Measurements from ENCODE around the gene LRP1.
"Not testable (repeated sequence)": the region's sequence is repeated elsewhere in the genome, so short reads cannot be mapped to it uniquely, and the experiment has no call there.

Gene LRP1

DNA sequence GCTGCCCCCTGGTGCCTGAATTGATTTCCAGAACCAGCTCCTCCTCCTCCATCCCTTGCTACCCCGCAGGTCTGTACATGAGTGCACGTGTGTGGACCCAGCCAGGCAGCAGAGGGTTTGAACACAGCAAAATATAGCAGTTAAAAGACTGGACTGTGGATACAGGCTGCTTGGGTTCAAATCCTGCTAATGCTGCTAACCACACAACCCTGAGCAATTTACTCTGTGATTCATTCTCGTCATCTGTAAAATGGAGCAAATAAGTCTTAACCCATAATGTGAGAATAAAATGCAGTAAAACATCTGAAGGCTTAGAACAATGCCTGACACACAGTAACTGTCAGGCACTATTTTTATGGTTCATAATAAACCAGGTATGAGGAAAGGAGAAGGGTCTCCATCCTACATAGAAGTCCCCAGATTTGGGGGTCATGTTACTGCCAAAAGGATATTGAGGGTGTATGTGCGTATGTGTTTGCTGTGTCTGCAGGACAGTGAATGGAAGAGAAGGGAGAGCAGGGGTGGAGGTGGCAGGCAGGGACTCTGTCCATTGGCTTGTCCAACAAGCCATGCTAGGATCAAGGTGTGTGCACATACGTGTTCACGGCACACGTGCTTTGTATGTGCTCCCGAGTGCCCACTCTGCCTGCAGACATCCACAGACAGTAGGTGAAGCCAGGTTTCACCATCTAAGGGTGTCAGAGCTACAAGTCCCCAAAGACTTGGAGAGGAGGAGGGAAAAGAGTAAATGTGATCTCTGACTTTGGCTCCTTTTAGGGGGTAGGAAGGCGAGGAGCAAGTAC, 15.6 kb upstream of the LRP1 start:
- DNase-seq: no peak

DNA sequence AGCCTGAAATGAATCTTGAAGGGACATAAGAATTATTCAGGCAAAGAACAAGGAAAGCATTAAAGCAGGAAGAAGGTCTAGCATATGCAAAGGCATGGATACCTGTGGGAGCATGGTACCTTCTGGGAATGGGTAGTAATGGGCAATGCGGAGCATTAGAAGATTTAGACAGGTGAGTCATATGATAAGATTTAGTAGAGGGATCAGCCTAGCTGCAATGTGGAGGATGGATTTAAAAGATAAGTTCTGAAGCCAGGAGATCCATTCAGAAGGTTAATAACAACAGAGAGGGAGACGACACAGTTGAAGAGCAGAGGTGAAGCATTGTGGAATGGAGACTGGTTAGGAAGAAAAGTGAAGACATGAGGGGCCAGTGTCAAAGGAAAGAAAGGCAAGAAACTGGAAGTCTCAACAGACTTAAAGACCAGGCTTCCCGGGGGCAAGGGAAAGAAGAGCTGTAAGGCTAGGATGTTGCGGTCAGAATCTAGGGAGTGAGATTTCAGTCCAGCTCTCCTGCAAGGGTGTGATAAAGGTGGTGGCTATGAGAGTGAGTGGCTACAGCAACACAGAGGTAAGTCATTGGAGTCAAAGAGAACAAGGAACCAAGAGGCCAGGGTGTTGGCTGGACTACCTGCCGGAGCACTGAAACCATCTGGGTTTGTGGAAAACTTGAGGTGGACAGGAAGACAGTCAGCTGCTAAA, 11.6 kb upstream of the LRP1 start:
- no peak for DNase-seq

DNA sequence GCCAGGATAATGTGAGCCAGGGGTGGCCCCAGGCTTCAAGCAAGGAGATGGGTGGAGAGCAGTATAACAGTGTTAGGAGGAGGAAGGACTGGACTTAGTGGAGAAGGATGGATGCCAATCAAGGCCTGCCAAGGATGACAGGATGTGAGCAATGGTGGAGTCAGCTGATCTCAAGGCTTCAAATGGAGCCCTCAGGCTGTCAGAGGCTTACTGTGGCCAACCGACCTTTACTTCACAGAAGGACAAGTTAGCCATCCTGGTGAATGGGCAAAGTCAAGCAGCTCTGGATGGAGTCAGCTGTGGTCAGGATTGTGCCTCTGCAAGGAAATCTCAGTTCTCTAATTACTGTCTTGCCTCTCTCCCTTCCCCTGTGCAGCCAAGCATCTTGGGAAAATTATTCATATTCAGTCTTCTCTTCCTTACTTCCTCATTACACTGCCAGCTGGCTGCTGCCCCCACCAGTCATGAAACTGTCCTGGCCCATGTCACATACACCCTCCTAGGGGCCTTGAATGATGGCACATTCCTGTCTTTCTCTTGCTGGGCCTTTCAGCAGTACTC, 9.5 kb upstream of the LRP1 start:
- DNase-seq: no peak

DNA sequence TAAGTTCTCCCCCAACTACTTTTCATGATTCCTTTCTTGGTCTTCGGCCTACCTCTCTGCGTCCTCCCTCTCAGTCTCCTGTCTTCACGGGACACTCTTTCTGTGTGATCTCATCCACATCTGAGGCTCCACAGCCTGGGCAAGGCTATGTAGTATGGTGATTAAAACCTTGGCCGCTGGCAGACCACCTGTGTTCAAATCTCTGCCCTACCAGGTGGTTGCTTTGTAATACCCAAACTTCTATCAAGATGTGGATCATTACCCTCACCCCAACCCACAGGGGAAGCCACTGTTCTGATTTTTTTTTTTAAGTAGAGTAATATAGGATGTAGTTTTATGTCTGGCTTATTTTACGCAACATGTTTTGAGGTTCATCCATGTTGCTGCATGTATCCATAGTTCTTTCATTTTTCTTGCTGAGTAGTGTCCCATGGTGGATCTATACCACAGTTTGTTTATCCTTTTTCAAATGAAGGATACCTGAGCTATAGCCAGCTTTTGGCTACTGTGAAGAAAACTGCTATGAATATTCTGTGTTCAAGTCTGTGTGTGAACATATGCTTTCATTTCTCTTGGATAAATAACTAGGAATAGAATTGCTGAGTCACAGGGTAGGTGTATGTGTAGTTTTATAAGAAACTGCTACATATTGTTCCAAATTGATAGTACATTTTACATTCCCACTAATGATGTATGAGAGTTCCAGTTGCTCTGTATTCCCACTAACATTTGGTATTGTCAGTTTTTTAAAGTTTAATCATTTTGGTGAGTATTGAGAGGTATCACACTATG, 8.8 kb upstream of the LRP1 start:
- DNase-seq: no peak

DNA sequence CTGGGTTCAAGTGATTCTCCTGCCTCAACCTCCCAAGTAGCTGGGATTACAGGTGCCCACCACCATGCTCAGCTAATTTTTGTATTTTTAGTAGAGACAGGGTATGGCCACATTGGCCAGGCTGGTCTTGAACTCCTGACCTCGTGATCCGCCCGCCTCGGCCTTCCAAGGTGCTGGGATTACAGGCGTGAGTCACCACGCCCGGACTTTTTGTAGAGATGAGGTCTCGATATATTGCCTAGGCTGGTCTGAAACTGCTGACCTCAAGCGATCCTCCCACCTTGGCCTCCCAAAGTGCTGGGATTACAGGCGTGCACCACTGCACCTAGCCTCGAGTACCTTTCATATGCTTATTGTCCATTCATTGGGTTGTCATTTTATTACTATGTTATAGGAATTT, 7.6 kb upstream of the LRP1 start:
- not testable (repeated sequence) for DNase-seq

DNA sequence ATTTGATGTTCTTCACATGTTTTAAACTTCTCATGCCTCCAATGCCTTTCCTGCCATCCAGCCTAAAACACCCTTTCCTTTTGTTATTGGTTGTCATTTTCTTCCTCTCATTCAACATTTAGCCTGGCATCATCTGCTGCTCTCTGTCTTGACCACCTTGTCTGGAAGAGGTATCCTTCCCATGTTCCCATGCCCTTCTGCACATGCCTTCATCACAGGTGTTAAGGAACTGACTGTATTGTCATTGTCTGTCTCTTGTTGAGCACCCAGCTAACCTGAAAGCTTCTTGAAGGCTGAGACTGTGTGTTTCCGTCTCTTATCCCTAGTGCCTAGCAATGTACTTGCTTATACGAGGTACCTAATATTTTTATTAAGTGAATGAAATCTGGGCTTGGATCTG, 4.5 kb upstream of the LRP1 start:
- no peak for DNase-seq

DNA sequence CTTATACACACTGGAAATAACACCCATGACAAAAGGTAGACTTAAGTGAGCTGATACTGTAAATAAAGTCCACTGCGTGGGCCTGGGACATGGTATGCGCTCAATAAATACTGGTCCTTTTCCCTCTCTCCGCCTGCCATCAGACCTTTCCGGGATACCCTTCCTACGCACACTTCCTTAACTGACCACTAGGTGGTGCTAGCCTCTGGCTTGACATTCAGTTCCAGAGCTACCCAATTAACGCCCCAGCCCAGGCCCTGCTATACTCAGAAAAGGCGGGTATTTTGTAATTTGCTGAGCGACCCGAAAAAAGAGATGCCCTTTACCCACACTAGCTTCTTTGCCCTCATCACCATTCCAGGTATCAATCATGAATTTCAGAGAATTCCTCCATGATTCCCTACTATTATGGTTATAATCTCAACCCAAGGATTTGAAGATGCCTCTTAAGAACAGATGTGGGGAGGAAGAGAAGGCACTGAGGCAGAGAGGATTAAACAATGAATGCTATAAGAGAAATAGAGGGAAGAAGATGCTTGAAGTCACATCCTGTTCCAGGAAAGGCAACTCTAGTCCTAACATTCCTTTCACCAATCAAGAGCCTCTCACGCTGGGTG, 3.9 kb upstream of the LRP1 start:
- DNase-seq: peak; percentile 84

DNA sequence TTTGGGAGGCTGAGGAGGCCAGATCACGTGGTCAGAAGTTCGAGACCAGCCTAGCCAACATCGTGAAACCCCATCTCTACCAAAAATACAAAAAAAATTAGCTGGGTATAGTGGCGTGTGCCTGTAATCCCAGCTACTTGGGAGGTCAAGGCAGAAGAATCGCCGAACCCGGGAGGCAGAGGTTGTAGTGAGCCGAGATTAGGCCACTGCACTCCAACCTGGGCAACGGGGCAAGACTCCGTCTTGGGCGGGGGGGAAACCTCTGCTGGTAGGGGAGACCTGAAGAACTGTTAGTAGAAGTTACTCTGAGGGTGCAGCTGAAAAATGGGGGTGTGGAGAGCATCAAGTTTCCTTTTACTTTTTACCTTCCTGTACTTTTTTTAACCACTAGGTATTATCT, 2.2 kb upstream of the LRP1 start:
- DNase-seq: no peak

DNA sequence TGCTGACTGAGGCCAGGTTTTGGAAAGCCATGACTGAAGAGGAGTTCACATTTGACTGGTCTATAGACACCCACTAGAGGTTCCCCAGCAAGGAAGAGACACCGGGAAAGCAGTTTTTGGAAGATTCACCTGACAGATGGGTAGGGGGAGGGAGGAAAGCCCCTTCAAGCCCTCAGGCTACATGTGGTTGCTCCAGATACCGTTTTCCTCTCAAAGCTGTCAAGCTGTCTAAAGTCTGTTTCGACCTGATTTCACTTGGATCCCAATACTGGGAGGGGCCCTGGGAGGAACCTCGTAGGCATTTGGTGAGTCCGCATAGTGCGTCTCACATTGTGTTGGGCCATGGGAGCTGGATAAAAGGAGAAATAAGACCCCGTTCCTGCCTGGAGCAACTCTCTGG, 1.7 kb upstream of the LRP1 start:
- DNase-seq: no peak

DNA sequence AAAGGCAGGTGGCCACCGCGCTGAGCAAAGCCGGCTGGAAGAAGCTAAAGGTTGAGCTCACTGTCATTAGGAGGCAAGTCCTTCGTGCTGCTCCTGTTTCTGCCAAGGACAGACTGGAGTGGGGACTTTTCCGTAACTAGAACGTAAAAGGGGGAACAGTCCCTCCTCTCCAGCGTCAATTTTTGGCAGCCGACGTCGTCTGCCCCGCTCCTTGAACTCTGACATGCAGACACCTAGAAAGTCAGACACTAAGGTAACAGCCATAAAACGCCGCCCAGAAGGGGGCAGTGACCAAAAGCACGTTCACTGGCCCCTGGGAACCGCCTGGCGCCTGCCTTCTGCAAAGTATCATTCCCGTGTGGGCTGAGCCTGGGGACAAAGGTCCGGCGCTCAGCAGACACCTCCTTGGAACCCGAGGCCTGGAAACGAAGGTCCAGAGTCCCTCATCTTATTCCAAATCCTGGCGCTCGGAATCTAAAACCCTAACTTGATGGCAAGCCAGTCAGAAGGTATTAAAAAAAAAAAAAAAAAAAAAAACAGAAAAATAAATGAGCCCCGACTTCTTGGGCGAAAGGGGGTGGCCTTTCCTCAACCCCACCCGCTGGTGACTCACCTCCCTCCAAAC, 1.1 kb upstream of the LRP1 start:
- peak; percentile 36 for DNase-seq

DNA sequence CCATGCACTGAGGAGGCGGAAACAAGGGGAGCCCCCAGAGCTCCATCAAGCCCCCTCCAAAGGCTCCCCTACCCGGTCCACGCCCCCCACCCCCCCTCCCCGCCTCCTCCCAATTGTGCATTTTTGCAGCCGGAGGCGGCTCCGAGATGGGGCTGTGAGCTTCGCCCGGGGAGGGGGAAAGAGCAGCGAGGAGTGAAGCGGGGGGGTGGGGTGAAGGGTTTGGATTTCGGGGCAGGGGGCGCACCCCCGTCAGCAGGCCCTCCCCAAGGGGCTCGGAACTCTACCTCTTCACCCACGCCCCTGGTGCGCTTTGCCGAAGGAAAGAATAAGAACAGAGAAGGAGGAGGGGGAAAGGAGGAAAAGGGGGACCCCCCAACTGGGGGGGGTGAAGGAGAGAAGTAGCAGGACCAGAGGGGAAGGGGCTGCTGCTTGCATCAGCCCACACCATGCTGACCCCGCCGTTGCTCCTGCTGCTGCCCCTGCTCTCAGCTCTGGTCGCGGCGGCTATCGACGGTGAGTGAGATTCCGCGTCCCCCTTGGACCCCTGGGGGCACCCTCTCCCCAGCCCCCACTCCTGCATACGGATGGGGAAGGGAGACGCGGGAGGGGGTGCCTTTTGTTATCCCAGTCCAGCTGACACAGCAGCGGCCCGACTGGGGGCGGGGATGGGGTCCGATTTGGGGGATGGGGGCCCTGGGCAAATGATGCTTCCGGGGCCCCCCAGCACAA, 400 bp downstream of the LRP1 start:
- DNase-seq: no peak

DNA sequence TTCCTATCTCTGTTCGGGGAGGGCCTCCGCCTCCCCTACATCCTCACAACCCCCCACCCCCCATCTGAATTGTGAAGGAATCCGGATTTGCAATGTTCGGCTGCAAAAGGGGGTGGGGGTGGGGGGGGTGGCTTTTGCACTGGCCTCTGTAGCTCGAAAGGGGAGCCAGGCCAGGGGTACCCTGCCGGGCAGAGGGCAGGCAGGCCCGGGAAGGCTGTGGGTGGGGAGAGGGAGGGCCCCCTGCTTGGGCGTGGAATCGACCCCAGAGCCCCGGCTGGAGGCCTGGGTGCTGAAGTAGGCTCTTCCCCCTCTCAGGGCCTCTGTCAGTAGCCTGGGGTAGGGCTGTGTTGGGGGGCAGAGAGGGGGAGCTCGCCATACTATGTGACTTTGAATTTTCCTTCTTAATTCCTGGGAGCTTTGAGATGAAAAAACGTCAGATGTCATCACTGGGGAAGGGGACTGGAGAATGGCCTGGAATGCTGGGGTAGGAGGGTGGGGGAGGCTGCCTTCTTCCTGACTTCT, 1.1 kb downstream of the LRP1 start:
- DNase-seq: no peak

DNA sequence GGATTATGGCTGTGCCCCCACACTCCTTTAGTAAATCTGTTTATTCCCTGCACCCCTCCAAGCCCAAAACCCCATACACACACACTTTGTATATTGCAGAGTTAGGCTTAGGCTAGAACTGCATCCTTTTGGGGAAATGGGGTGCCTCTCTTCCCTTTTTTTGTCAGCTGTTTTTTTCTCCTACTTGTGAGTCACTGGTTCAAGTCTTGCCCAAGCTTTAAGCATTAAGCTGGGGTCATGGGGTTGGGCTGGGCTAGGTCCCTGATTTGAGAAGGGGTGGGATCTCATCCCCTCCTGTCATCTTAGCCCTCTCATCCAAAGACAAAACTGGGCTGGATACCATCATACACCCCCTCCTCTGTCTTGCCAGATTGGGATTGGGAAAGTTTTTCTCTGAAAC, 1.6 kb downstream of the LRP1 start:
- DNase-seq: no peak

DNA sequence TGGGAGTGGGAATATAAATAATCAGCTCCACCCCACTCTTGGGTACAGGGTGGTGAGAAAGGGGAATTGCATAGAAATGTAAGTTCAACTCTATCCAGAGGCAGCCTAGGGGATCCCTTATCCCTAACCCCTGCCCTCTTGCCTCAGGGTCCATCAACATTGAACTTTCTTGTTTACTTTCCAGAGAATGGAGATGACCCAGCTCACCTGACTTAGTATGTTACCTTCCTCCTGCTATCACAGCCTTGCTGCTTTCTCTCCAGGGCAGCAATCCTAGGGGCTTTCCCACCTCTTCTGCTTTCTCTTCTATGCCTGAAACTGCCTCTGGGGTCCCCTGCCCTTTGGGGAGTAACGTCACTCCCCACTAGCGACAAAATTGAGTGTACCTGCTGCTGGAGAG, 2.7 kb downstream of the LRP1 start:
- no peak for DNase-seq

DNA sequence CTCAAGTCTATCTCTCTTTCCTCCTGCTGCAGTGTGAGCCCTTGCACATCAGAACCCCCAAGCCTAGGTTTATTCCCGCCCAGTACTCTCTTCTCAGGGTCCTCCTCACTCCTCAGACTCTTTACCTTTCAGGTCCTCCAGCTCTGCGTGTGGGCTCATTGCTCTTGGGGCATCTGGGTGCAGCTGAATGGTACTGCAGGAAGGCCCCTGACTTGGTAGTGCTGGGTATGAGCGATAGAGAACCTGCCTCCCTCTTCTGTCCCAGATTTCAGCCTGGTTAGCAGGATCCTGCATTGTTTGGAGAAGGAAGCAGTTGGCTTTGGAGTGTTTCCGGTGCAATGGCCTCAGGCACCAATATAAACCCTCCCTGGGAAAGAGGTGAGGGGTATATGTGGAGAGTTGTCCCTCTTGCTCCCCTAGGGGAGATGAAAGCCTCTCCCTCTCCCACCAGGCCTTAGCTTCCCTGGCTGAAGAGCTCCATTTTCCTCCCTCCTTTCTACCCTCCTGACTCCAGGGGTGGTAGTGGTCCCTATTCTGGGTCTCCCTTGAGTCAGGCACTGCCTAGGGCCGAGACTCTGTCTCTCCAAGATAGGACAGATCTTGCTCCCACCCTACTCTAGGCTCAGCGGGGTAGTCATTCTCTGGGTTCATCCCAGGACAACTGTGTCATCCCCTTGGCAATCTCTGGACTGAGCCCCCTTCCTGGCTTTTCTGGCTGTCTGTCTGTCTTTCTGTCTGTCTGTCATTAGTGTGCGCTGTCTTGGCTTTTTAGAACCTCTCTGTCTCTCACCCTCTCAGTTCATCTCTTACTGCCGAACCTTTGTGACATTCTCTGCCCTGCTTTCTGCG, 3.8 kb downstream of the LRP1 start:
- no peak for DNase-seq

DNA sequence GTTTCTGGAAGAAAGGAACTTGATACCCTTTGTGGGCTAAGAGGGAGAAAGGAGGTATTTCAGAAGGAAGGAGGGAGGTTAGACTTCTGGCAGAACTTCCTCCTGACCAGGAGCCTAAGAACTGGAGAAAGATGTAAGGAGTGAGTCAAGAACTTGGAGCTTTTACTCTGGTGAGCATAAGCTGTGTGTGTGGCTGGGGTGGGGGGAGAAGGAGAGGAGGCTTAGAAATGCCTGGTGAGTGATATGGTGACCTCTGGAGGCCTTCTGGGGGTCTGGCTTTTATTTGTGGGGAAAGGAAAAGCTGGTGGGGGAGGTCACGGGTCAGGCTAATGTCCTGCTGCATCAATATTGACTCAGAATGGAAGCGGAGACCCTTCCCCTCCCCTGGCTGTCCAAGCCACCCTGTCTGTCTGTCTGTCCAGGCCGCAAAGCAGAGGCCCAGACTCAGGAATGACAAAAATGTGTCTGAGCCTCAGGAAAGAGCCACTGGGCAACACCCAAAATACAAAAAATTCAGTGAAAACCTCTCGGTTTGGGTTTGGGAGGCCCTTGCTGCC, 4.8 kb downstream of the LRP1 start:
- no peak for DNase-seq

DNA sequence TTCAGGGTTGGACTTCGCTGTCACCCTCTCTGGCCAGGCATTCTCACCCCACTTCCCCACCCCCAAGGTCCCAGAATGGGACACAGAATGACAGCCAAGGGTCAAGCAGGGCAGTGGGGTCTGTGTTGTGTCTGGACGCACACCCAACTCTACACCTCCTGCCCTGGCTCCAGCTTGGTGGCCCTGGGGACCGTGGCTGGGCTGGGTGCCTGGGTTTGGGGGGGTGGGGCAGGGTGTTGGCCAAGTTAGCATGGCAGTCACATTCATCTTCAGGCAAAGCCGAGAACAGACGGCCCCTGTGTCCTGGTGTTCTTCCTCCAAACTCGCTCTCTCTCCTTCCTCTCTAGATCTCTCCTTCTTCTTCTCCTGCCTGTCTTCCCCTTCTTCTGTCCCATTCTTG, 5.6 kb downstream of the LRP1 start:
- DNase-seq: no peak

DNA sequence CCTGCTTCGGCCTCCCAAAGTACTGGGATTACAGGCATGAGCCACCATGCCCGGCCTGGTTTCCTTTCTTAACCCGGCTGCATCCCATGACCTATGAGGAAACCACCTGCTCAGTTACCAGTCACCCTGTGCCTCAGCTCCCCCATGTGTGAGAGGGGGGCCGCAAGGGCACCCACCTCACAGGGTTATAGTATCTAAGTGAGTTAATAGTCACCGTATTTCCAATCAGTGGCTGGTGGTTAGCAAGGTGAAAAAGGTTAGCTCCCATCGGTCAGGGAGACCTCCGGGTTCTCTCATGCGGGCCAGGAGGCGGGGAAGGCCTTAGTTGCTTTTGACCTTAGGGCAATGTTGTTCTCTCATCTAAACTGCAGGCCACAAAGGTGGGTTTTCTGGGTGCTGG, 6.7 kb downstream of the LRP1 start:
- no peak for DNase-seq

DNA sequence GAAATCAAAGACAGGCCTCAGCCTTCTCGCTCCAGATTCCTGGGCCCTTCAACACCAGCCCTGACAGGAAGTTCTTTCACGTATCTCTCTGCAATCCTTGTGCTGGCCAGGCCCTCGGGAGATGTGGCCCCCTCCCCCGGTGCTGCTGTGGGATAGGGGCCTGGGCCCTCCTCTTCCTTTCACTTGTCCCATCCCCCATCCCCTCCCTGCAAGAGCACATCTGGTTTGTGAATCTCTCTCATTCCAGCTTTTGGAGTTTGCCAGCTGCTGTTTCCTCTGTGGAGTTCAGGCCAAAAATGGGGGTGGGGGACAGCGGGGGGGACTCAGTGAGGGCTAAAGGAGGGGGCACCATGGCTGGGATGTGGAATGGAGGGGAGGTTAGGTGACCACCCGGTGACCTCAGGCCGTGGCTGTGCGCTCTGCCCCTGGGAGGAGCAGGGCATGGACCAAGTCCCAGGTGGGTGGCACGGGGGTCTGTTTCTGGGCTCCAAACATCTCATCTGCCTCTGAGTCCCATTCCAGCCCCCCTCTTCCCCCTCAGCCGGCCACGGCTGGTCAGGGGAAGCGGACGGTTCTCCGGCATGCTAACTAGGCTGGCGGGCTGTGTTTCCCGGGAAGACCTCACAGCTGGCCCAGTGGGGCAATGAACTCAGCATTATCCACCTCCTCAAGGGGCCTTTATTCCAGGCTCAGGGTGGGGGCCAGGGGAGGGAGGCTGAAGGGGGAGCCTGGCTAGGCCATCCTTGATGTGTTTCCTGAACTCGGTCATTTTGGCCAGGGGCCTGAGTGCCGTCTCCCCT, 7.4 kb downstream of the LRP1 start:
- no peak for DNase-seq
